HCT116 (cell line): ENCODE measurements around the gene STUM. TPM values are rescaled to one million over a fixed set of nuclear protein-coding genes. Genes with fewer than 3 reads are reported as not detected.

Source experiments
- ATAC-seq: fragments of 200-7000 bp; cut with Tn5 transposase; 2 replicates; pipeline ENCODE4 v1.9.1; 2020; ENCODE audit warnings: mild to moderate bottlenecking, moderate library complexity
- BruUV-seq: library from RNA; stranded (reverse); fragments of 400-500 nt; replicated peaks from 2 replicates; lab custom pipeline; 2021; lab: Mats Ljungman, UMichigan
- CTCF ChIA-PET: fragments of 300-600 bp; sonication (Branson Sonifier 250); formaldehyde crosslinking; loops from one replicate; lab custom pipeline; 2021; ENCODE audit warnings: antibody characterized with exemption; lab: Charles Lee
- POLR2A ChIA-PET: fragments of 300-600, 350-600 bp; sonication (Branson Sonifier 250); formaldehyde crosslinking; loops from one replicate; lab custom pipeline; 2021; ENCODE audit warnings: antibody characterized with exemption; lab: Charles Lee
- RAD21 ChIA-PET, 2 experiments: fragments of 300-600 bp; sonication (Branson Sonifier 250); formaldehyde crosslinking; loops; one replicate each; lab custom pipeline; 2023; ENCODE audit warnings: low total read pairs in 2 of 2; ENCODE audit not compliant: uncharacterized antibody in 2 of 2, unreplicated experiment in 2 of 2, low non-redundant PET in 1 of 2; lab: Charles Lee
- DNase-seq: peaks from one replicate; pipeline ENCODE4 v3.0.0-alpha.2; 2010; ENCODE audit warnings: low read depth, low spot score
- H2AFZ ChIP-seq: fragments of 200-600 bp; shearing (Covaris generic), sonication (generic); 2 replicates; pipeline ENCODE4 v1.6.1; 2017; ENCODE audit warnings: low read depth, mixed run types, mixed read lengths, antibody characterized with exemption, low read length; ENCODE audit not compliant: poor library complexity, severe bottlenecking
- H3K27ac ChIP-seq: 2 replicates; pipeline ENCODE4 v1.5.1; 2012; ENCODE audit warnings: low read depth, low read length
- H3K27me3 ChIP-seq: fragments of 200-600 bp; sonication (generic); 2 replicates; pipeline ENCODE4 v1.6.1; 2016; ENCODE audit warnings: mixed run types, low read length, mixed read lengths; ENCODE audit not compliant: insufficient read depth
- H3K36me3 ChIP-seq, 2 experiments: fragments of 200-500 bp in 1 of 2; fragments of 200-600 bp in 1 of 2; sonication (Bioruptor generic) in 1 of 2; sonication (generic) in 1 of 2; 2 replicates each; pipeline versions ENCODE4 v1.5.1 to v1.6.1; 2014 to 2016; ENCODE audit warnings: low read length in 2 of 2, inconsistent platforms in 1 of 2, mixed read lengths in 1 of 2, mixed run types in 1 of 2; ENCODE audit not compliant: insufficient read depth in 2 of 2, control insufficient read depth in 1 of 2
- H3K4me1 ChIP-seq, 2 experiments: fragments of 200-600 bp in 1 of 2; sonication (generic) in 1 of 2; 2 replicates each; pipeline versions ENCODE4 v1.5.1 to v1.6.1; 2012 to 2017; ENCODE audit warnings: low read length in 2 of 2, inconsistent platforms in 1 of 2, mild to moderate bottlenecking in 1 of 2, mixed read lengths in 1 of 2, mixed run types in 1 of 2, moderate library complexity in 1 of 2; ENCODE audit not compliant: insufficient read depth in 2 of 2, control insufficient read depth in 1 of 2
- H3K4me2 ChIP-seq: fragments of 200-600 bp; sonication (generic); 2 replicates; pipeline ENCODE4 v1.6.1; 2017; ENCODE audit warnings: mixed run types, low read length, mixed read lengths
- H3K4me3 ChIP-seq, 2 experiments: fragments of 200-600 bp in 1 of 2; sonication (generic) in 1 of 2; replicated peaks in 1 of 2; 2 replicates each; pipeline ENCODE4 v1.5.1; 2011 to 2016; ENCODE audit warnings: low read length in 2 of 2, control low read depth in 1 of 2, low read depth in 1 of 2, mild to moderate bottlenecking in 1 of 2, mixed read lengths in 1 of 2, mixed run types in 1 of 2
- H3K79me2 ChIP-seq: fragments of 200-600 bp; sonication (generic); 2 replicates; pipeline ENCODE4 v1.6.1; 2017; ENCODE audit warnings: mild to moderate bottlenecking, mixed run types, low read length, moderate library complexity, mixed read lengths; ENCODE audit not compliant: insufficient read depth
- H3K9ac ChIP-seq: fragments of 200-600 bp; sonication (generic); 2 replicates; pipeline ENCODE4 v1.6.1; 2016; ENCODE audit warnings: low read length, mixed read lengths
- H3K9me2 ChIP-seq: fragments of 200-600 bp; sonication (generic), shearing (Covaris generic); 2 replicates; pipeline ENCODE4 v1.6.1; 2017; ENCODE audit warnings: mixed run types, mild to moderate bottlenecking, moderate library complexity; ENCODE audit not compliant: insufficient read depth
- H3K9me3 ChIP-seq, 2 experiments: fragments of 200-500 bp in 1 of 2; fragments of 200-600 bp in 1 of 2; sonication (Bioruptor generic) in 1 of 2; sonication (generic) in 1 of 2; 2 replicates each; pipeline ENCODE4 v1.6.1; 2014 to 2017; ENCODE audit warnings: low read length in 2 of 2, mixed read lengths in 2 of 2, inconsistent platforms in 1 of 2, low read depth in 1 of 2, mild to moderate bottlenecking in 1 of 2, mixed run types in 1 of 2, moderate library complexity in 1 of 2; ENCODE audit not compliant: control insufficient read depth in 1 of 2, insufficient read depth in 1 of 2
- H4K20me1 ChIP-seq: fragments of 200-600 bp; sonication (generic), shearing (Covaris generic); 2 replicates; pipeline ENCODE4 v1.6.1; 2017; ENCODE audit warnings: mixed run types, mild to moderate bottlenecking, moderate library complexity; ENCODE audit not compliant: insufficient read depth
- ATF3 ChIP-seq: IDR thresholded peaks from 2 replicates; pipeline ENCODE4 v1.6.1; 2012
- EGR1 ChIP-seq: IDR thresholded peaks from 2 replicates; pipeline ENCODE4 v1.6.1; 2012; ENCODE audit warnings: low read depth
- EZH2 ChIP-seq: fragments of 200-600 bp; sonication (generic); IDR thresholded peaks from 2 replicates; pipeline ENCODE4 v1.6.1; 2017; ENCODE audit warnings: antibody characterized with exemption, mixed run types
- EZH2phosphoT487 ChIP-seq: fragments of 200-600 bp; IDR thresholded peaks from 2 replicates; pipeline ENCODE4 v1.6.1; 2018; ENCODE audit warnings: antibody characterized with exemption, borderline replicate concordance
- JUND ChIP-seq: IDR thresholded peaks from 2 replicates; pipeline ENCODE4 v1.6.1; 2012
- MAX ChIP-seq: IDR thresholded peaks from 2 replicates; pipeline ENCODE4 v1.6.1; 2012
- RAD21 ChIP-seq: IDR thresholded peaks from 2 replicates; pipeline ENCODE4 v1.6.1; 2012; ENCODE audit warnings: low read depth, mild to moderate bottlenecking
- REST ChIP-seq: IDR thresholded peaks from 2 replicates; pipeline ENCODE4 v1.6.1; 2012; ENCODE audit warnings: low read depth
- TCF7L2 ChIP-seq: IDR thresholded peaks from 2 replicates; pipeline ENCODE4 v1.7.0; 2011; ENCODE audit warnings: borderline replicate concordance, inconsistent platforms; ENCODE audit not compliant: insufficient read depth, insufficient read length; ENCODE audit errors: extremely low read depth
- ZBTB33 ChIP-seq: IDR thresholded peaks from 2 replicates; pipeline ENCODE4 v1.6.1; 2011; ENCODE audit warnings: mild to moderate bottlenecking, low read length, moderate library complexity; ENCODE audit not compliant: insufficient replicate concordance; ENCODE audit errors: extremely low read depth
- ZFX ChIP-seq: fragments of 450-650 bp; IDR thresholded peaks from 2 replicates; pipeline ENCODE4 v1.6.1; 2017
- intact Hi-C: fragments of 100-400 bp; cut with micrococcal nuclease; formaldehyde crosslinking; loops from 2 replicates; pipeline ENCODE4 v1.10.0; 2022
- total RNA-seq: library from RNA; stranded (reverse); gene quantifications from one replicate; pipeline ENCODE4 v1.2.1, GENCODE V29; 2021; ENCODE audit not compliant: unreplicated experiment

Gene STUM
- total RNA-seq, 1 experiment from 2014 or later: not detected

GRCh38 chr1:226520640-226521355 lies 27.8 kb upstream of the STUM start:
- Histone ChIP-seq H3K27me3 (peaks cover 3% of the 10 kb centered on the region; the same call in 1 of the 2 replicates), H3K4me1 (no peaks in the 10 kb centered on the region), H3K36me3 (no peaks in the 10 kb centered on the region), H3K4me2 (no peak overlapping the region), H2AFZ (no peak overlapping the region), H3K9me3 (no peaks in the 10 kb centered on the region), H3K9ac (no peak overlapping the region), H3K79me2 (no peaks in the 10 kb centered on the region), H4K20me1 (no peaks in the 10 kb centered on the region), H3K27ac (no peak overlapping the region), H3K9me2 (no peaks in the 10 kb centered on the region), H3K4me3 (no peak overlapping the region)
- ChIA-PET POLR2A (no interaction called here), CTCF (no interaction called here), RAD21 (no interaction called here)
- intact Hi-C loops: no loop called here
- ATAC-seq (no peak), DNase-seq (no peak)
- TF ChIP-seq EGR1 (no peak), EZH2 (no peak), RAD21 (no peak), ZBTB33 (no peak), REST (no peak), TCF7L2 (no peak), ATF3 (no peak), ZFX (no peak), MAX (no peak), EZH2phosphoT487 (no peak), JUND (no peak)
- no TSS peak for BruUV-seq
